Right renal cortex interstitium (tissue), 3 donors: ENCODE measurements around the gene PHACTR2. TPM values are rescaled to one million over a fixed set of nuclear protein-coding genes. Genes with fewer than 3 reads are reported as not detected.

Experiments
- DNase-seq, 3 donors: peaks; one replicate each; pipeline ENCODE4 v3.0.0-alpha.2; 2013; ENCODE audit warnings: low read depth in 3 of 3, low spot score in 2 of 3
- polyA plus RNA-seq, 3 donors: library from polyadenylated mRNA; unstranded; fragments of 120-200 nt; gene quantifications; one replicate each; pipeline ENCODE4 v1.2.1, GENCODE V29; 2013; ENCODE audit not compliant: insufficient read length in 3 of 3

PHACTR2 gene
- polyA plus RNA-seq, 3 donors: 31.8 to 39.0 (median 34.3) TPM

GRCh38 chr6:143696664-143697000 is 18.9 kb downstream of the PHACTR2 start:
- DNase-seq: no peak

GRCh38 chr6:143697076-143697800 is 19.5 kb downstream of the PHACTR2 start:
- no peak for DNase-seq

- no peak for DNase-seq
Observed at GRCh38 chr6:143698329-143698728, 20.6 kb downstream of the PHACTR2 start.

GRCh38 chr6:143698759-143699429 is 21.1 kb downstream of the PHACTR2 start:
- DNase-seq: no peak

- DNase-seq: no peak
Observed at GRCh38 chr6:143699430-143699825, 21.7 kb downstream of the PHACTR2 start.

- no peak for DNase-seq
Observed at GRCh38 chr6:143700684-143701348, 23.1 kb downstream of the PHACTR2 start.

GRCh38 chr6:143701349-143702234 is 23.8 kb downstream of the PHACTR2 start:
- DNase-seq: no peak

GRCh38 chr6:143705569-143705968 is 27.8 kb downstream of the PHACTR2 start:
- no peak for DNase-seq

GRCh38 chr6:143707697-143708096 is 29.9 kb downstream of the PHACTR2 start:
- DNase-seq: no peak

GRCh38 chr6:143708889-143709288 is 31.1 kb downstream of the PHACTR2 start:
- DNase-seq: no peak

GRCh38 chr6:143711714-143712113 is 33.9 kb downstream of the PHACTR2 start:
- DNase-seq: no peak

- DNase-seq: no peak
Observed at GRCh38 chr6:143718472-143718871, 40.7 kb downstream of the PHACTR2 start.

GRCh38 chr6:143721642-143722041 is 43.9 kb downstream of the PHACTR2 start:
- no peak for DNase-seq

GRCh38 chr6:143724876-143725275 is 47.1 kb downstream of the PHACTR2 start:
- no peak for DNase-seq

- no peak for DNase-seq
Observed at GRCh38 chr6:143726015-143726647, 48.4 kb downstream of the PHACTR2 start.

- DNase-seq: no peak
Observed at GRCh38 chr6:143727035-143727434, 49.3 kb downstream of the PHACTR2 start.

- no peak for DNase-seq
Observed at GRCh38 chr6:143731789-143732188, 54.0 kb downstream of the PHACTR2 start.

GRCh38 chr6:143732536-143732935 is 54.8 kb downstream of the PHACTR2 start:
- no peak for DNase-seq

- DNase-seq: no peak
Observed at GRCh38 chr6:143733510-143733909, 55.7 kb downstream of the PHACTR2 start.

- no peak for DNase-seq
Observed at GRCh38 chr6:143734641-143735063, 56.9 kb downstream of the PHACTR2 start.
